Measurements from ENCODE around the gene DUSP28.
"Not testable (repeated sequence)": the region's sequence is repeated elsewhere in the genome, so short reads cannot be mapped to it uniquely, and the experiment has no call there.

DUSP28 gene

DNA sequence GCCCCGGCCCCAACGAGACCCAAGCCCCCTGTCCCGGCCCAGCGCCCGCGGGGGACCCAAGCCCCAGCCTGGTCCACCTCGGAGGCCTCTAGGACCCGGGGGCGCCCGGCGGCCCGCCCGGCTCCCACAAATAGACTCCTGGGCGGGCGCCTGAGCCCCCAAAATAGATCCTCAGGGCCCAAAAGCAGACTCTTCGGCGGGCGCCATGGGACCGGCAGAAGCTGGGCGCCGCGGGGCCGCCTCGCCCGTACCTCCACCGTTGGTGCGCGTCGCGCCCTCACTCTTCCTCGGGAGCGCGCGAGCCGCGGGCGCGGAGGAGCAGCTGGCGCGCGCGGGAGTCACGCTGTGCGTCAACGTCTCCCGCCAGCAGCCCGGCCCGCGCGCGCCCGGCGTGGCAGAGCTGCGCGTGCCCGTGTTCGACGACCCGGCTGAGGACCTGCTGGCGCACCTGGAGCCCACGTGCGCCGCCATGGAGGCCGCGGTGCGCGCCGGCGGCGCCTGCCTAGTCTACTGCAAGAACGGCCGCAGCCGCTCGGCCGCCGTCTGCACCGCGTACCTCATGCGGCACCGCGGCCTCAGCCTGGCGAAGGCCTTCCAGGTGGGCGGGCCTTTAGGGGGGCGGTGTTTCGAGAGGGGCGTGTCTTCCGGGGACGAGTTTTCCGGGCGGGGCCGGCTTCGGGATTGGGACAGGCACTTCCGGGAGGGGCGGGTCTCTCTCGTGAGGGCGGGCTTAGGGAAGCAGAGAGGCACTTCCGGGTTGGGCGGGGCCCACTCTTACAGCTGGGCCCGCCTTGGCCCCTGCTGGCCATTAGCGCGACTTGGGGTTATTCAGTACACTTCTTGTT is 545 bp downstream of the DUSP28 start:
- peak; percentile 62 to 100 (median 97) for DNase-seq

DNA sequence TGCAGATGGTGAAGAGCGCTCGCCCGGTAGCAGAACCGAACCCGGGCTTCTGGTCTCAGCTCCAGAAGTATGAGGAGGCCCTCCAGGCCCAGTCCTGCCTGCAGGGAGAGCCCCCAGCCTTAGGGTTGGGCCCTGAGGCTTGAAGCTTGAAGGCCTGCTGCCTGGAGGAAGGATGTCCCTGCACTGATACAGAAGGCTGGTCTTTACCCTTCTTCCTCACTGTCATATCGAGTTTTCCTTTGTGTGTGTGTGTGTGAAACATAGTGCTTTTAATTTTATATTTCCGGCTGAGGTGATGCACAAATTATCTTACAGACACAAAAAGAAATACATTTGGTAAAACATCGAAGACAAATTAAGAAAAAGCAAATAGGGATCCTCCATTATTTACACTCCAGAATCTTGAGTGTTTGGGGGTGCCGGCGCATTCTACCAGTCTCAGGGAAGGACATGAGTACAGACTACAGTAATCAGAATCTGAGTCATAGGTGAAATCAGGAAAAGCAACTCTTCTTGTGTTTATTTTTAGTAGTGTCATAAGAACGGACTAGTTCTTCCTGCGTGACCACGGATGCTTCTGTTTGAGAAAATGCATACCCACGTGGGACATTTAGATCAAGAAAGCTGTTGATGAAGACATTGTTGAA is 1.3 kb downstream of the DUSP28 start:
- no peak for DNase-seq

DNA sequence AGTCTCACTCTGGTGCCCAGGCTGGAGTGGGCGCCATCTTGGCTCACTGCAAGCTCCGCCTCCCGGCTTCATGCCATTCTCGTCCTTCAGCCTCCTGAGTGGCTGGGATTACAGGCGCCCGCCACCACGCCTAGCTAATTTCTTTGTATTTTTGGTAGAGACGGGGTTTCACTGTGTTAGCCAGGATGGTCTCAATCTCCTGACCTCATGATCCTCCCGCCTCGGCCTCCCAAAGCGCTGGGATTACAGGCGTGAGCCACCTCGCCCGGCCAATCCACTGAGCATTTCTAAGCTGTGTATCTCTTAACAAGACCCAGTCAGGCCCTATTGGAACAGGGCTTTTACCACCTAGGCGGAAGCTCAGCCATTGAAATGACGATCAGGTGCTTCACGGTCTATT is 3.1 kb downstream of the DUSP28 start:
- DNase-seq: not testable (repeated sequence)

DNA sequence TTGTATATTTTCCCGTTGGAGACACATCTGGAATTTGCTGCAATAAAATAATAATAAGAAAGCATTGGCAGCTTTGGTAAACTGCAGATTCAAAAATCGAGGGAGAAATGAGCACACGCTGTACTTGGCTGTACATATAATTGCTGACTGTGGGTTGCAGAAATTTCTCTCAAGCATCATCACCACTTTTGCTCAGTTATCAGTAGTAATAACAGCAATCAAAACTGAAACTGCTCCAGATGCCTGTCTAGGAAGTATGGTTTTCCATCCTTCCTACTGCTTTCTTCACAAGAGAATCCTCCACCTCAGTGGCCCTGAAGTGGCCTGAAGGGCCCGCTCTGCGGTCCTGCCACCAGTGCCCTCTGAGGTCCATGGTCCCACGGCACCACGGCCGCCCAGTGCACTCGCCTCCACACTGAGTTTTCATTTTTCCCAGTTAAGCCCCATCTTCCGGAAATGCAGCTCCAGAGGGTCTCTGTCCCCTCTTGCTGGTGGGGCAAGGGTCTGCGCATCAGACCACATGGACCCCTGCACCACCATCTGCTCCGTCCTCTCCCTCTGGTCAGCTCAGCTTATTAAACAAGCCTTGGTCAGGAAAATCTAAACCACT is 3.9 kb downstream of the DUSP28 start:
- no peak for DNase-seq

DNA sequence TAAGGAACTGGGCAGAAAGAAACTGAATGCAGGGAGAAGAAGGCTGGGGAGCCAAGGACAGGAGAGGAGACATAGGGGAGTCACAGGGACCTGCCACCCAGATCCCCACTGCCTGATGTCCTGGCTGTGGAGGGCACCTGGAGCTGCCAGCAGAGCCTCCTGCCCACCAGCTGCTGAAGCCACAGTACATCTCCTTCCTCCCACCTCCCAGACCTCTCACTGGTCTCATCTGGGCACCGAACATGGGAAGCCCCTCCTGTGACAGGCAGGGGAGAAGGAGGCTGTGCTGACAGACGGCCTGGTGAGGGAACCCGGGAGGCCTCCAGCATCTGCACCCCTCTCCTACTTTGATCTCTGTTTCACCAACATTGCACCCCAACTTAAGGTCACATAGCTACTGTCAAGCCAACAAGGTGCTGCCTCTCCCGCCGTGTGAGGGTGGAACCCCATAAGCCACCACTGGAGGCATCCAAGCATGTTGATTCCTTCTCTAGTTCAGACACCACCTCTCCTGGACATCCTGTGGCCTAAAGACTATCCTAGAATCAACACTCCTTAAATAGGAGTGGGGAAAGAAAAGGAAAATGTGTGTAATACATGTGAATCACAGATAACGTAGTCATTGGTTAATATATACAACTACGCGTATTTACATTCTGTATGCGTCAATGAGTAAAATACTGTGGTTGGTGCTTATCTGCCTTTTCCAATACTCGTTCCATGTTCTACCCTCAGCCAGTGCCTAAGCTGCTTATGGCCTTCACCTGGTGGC is 4.6 kb downstream of the DUSP28 start:
- no peak for DNase-seq

DNA sequence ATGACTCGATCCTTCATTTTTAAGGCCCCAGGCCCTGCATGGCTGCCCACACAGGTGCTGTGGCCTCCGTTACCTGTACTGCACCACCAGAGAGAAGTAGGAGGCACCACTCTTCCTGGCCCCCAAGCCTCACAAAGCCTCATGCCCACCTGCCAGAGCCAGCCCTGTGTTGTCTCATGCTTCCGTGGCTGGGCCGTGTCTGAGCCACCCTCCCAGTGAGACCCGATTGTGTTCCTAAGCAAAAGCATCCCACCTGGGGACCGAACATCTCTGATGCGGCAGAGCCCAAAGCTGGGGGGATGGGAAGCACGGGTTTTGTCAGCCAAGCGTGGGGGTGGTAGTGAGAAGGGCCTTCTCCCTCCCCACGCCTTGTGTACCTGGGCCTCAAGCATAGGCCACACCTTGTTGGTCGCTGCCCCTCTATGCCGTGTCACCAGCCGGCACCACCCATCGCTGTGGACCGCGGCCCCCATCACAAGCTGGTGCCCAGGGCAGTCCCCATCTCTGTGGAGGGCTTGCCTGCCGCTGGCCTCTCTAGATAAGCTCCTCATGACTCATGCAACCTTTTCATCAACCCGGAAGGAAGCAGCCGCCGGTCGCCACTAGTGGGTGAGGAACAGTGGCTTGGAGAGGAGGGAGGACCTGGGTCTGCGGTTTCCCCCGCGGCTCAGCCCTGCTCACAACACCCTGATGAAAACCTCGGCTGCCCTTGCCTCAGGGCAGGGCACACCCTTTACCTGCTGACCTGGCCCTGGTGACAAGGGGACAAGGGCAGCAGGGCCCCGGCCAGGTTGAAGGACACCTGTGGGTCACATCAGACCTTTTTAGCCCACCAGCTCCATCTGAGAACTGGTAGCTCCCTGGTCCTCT is 5.4 kb downstream of the DUSP28 start:
- DNase-seq: peak in 13 of 51 donors; percentile 27 to 51 (median 36)

DNA sequence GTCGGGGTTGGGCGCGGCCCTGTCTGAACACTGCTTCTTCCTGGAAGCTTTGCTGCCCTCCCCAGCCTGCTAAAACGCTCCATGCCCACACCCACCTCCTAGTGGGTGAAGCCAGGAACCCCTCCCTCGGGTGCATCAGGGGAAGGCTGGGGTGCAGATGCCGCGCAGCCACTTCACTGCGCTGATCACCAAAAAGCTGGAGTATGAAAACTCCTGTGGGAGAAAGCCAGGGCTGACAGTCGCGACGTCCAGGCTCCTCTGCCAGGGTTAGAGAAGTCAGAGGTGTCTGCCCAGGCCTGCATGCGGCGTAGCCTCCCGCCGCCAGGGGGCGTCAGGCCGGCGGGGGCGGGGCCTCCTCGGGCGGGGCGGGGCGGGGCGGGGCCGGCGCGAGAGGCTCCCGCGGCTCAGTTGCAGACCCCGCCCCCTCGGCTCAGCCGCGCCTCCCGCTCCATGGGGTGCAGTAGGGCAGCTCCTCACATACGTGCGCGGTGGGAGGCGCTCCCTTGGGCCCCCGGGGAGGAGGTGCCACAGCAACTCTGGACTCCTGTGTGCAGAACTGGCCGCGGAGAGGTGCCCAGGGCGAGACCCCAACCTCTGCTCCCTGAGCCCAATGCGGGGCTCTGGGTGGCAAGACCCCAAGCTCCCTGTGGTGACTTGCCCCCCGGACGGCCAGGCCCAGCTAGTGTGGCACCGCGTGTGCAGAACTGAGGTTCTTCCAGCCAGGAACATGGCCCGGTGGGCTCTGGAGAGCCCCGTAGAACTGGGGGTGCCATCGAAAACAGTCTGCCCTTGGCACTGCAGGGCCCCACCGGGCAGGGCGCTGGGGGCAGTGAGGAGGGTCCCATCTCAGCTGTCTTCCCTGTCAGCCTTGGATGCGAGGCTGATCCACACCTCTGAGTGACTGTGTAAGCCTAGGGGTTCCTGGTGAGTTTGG is 6.3 kb downstream of the DUSP28 start:
- DNase-seq: peak in 50 of 51 donors; percentile 24 to 91 (median 74)

DNA sequence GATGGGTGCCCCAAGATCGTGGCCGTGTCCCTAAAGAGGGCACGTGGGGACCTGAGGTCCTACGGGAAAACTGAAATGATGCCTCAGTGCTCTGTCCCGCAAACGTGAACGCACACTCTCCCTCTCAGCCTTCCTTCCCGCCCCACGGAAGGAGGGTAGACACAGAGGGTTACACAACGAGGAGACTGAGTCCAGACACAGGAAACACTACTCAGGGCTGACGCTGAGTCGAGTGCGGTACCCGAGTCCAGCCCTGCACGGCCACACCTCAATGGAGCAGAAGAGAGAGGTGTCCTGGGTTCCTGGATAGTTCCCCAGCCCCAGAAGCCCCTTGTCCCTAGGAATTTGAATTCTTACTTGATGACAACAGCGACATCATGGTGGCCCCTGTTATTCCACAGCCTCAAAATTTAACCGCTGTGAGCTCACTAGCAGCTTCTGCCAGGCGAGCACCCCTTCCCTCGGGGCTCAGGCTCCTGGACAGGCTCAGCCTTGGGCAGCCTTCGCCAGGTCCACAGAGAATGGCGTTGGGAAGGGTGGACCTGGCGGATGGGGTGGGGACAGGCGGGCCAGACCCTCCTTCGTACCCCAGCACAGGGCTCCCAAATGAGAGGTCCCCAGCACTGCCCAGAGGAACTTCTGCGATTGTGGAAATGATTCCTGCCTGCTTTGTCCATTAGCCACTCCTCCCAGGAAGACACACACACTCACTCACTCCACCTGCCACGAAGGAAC is 7.1 kb downstream of the DUSP28 start:
- DNase-seq: peak in 2 of 51 donors; percentile 27 to 30

DNA sequence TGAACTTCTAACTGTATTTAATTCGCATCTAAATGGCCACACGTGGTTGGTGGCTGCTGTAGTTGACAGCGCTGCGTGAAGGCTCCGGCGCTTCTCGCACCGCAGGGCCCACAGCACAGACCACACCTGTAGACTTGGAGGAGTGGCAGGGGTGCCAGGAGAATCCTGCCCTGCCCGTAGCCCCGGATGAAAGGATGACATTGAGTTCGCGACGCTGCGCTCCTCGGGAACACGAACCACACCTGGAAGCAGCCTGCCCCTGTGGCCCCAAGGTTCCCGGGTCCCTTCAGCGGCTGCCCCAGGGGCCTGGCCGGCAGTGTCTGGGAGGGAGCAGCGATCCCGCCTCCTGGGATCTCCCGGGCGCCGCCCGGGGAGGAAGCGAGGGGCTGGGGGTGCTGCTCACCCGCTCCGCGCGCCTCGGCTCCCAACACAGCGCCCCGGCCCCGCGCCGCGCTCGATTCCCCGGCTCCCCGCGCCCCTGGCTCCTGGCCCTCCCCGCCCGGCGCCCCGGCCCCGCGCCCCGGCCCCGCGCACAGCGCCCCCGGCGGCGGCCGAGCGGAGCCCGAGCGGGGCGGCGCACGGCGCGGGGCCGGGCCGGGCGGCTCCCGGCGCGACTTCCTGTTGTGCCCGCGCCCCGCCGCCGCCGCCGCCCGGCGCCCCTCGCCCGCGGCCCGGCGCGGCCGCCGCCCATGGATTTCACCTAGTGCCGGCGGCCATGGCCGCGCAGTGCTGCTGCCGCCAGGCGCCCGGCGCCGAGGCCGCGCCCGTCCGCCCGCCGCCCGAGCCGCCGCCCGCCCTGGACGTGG is 7.9 kb downstream of the DUSP28 start, which contains the start of gene RNPEPL1:
TSS of gene RNPEPL1 (plus strand) at position 613 of the 806 bp plus-strand sequence. CDS start at position 716, 103 bp downstream.
- DNase-seq: peak in 12 of 51 donors; percentile 18 to 67 (median 51)

DNA sequence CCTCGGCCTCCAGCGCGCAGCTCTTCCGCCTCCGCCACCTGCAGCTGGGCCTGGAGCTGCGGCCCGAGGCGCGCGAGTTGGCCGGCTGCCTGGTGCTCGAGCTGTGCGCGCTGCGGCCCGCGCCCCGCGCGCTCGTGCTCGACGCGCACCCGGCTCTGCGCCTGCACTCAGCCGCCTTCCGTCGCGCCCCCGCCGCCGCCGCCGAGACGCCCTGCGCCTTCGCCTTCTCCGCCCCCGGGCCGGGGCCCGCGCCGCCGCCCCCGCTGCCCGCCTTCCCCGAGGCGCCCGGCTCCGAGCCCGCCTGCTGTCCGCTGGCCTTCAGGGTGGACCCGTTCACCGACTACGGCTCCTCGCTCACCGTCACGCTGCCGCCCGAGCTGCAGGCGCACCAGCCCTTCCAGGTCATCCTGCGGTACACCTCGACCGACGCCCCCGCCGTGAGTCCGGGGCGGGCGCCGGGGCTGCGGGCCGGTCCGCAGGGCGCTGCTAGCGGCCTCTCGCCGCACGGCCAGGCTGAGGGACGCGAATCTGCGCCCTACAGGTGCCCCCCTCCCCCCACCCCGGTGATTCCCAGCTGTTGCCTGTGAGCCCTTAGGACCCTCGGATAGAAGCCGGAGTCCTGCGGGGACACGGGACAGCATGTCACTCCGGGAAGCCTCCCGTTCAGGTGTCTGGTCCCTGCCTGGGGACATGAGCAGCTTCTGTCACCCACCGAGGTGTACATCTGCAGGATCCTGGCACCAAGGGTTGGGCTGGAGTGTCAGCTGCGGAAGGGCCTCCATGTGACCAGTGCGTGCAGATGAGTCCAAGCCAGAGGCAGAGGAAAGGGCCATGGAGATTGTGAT is 8.7 kb downstream of the DUSP28 start:
- peak in 34 of 51 donors; percentile 15 to 79 (median 50) for DNase-seq

DNA sequence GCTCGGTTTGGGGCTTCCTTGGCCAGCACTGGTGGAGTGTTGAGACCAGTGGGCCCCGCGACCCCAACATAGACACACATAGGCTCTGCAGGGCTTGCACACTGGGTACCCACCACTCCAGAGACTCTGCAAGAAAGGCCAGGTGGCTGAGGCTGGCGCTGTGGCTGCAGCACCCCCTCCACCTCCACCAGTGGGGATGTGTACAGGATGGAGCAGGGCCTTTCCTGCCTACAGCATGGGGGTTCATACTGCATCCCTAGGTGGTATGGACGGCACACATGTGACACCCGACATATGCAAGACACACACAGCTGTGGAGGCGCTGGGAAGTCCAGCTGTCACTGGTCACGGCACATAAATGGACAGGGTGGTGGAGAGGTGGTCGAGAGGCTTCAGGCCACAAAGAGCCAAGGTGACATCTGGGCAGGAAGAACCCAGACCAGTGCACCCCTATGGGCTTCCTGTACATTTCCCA is 9.4 kb downstream of the DUSP28 start:
- no peak for DNase-seq

DNA sequence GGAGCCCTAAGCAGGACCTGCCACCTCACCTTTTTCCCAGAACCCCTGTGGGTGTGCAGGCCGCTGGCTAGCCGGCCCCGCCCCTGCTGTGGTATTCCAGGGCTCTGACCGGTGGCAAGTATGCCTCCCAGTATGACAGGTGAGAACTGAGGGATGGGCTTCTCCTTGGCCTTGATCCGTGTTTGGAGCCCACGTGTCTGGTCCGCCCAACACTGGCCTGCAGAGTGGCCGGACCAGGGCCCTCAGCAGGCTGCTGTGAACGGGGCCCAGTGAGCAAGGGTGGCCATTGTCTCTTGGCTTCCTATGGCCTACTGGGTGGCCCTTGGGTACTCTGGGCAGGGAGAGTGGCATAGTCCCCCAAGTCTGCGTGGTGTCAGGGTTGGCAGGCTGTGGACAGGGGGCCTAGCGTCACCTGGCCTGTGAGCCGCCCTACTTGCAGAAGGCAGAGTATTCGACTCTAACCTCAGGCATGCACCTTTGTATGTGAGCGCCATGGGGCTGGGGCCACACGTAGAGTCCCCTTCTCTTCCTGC is 9.9 kb downstream of the DUSP28 start:
- DNase-seq: no peak

DNA sequence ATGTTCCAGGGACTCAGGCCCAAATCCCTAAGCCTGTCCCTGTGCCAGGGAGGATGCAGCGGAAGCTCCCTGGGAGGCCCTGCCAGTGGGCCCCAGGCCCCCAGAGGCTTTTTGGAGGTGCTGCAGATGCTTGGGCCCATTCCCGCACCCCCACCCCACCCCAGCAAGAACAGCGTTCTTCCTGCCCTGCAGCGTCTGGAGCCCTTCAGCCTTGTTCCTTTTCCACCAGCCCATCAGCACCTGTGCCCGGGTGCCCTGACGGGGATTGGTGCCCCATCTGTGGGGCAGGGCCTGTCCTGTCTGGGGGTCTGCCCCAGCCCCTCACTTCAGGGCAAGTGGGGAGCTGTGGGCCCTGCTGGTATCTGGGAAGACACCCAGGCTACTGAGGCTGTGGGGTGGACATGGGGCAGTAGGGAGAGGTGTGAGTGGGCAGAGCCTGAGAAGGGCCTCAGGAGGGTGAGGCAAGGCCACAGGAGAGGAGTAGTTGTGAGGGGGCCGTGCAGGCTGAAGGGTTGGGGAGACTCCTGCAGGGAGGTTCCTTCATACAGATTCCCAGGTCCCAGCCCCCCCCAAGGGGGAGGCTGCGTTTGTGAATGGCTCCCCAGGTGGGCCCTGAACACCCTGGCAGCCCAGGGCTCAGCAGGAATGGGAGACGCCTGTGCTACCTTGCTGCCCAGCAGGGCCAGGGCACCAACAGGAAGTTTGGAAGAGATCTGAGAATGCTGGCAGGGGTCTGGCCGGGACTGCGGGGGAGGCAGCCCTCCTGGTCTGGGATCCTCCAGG is 10.6 kb downstream of the DUSP28 start:
- DNase-seq: no peak

DNA sequence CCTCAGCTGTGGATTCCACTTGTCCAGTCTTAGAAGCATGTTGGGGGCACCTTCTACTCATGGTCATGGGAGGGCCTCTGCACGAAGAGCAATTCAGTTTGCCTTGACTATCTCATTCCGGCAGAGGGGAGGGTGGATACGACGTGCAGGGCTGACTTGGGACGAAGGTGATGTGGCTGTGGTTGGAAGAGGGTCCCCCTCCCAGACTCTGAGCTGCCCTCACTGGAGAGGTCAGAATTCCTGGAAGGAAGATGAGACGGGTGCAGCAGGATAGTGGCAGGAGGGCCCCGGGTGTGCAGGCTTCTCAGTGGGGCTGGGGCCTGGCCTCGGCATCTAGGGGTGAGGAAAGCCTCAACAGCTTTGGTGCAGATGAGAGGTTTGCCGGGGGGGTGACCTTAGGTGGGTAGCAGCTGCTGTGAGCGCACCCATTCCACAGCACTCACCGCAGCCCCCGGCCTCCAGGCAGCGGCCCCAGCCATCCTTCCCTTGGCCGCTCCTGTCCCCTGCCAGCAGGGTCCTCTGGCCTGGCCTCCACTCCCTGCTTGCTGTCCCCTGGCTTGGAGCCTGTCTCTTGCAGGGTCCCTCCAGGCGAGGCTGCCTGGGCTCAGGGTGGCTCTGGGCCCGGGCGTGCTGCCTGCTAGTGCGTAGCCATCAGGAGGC is 11.3 kb downstream of the DUSP28 start:
- DNase-seq: no peak
